Thyroid gland (tissue), 4 donors: ENCODE data around the gene PKM.

Source experiments
- CTCF ChIP-seq, 6 experiments: fragments of 200-600 bp in 3 of 6; fragments of 450-650 bp in 3 of 6; sonication (generic) in 3 of 6; IDR thresholded peaks; one replicate each; pipeline ENCODE4 v1.5.1; 2016 to 2019; ENCODE audit warnings: antibody characterized with exemption in 6 of 6, mild to moderate bottlenecking in 2 of 6, inconsistent platforms in 1 of 6, moderate library complexity in 1 of 6
- POLR2A ChIP-seq, 2 donors: fragments of 450-650 bp; IDR thresholded peaks; one replicate each; pipeline ENCODE4 v1.6.1; 2017; ENCODE audit warnings: antibody characterized with exemption in 2 of 2, mild to moderate bottlenecking in 2 of 2, moderate library complexity in 1 of 2

DNA sequence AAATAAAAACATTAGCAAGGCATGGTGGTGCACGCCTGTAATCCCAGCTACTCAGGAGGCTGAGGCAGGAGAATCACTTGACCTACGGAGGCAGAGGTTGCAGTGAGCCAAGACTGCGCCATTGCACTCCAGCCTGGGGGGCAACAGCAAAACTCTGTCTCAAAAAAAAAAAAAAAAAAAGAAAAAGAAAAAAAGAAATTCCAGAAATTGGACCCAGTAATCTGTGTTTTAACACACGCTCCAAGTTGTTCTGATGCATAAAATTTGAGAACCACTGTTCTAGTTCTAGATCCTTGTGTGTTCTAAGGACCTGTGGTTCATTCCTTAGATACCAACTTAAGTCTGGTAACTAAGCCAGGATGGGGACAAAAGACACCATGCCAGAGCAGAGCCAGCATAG, 38.7 kb upstream of the PKM start:
- TF ChIP-seq CTCF (IDR thresholded peaks at IDR 0.05) (no peak), POLR2A (IDR thresholded peaks at IDR 0.05) (no peak)
